Neural cell (in vitro differentiated cells): ENCODE measurements around the gene YPEL1.

Experiments
- CTCF ChIP-seq: fragments of 450-650 bp; IDR thresholded peaks from 2 replicates; pipeline ENCODE4 v1.5.1; 2014; ENCODE audit warnings: antibody characterized with exemption, mild to moderate bottlenecking, moderate library complexity; ENCODE audit not compliant: poor library complexity, severe bottlenecking
- POLR2AphosphoS5 ChIP-seq: IDR thresholded peaks from 2 replicates; pipeline ENCODE4 v1.6.1; 2012

GRCh38 chr22:21713428-21714058 is 22.1 kb downstream of the YPEL1 start:
- TF ChIP-seq POLR2AphosphoS5 = no peak
- TF ChIP-seq CTCF = no peak
